Liver (tissue), 3 donors: ENCODE measurements around the gene LRRC71.

Source experiments
- EGR1 ChIP-seq, 2 donors: IDR thresholded peaks; 2 replicates each; pipeline ENCODE4 v1.6.1; 2016 to 2018; ENCODE audit warnings: antibody characterized with exemption in 2 of 2, low read depth in 2 of 2
- TF ChIP-seq, protein P1 (sequence below): IDR thresholded peaks from 2 replicates; pipeline ENCODE4 v1.6.1; 2016; ENCODE audit warnings: antibody characterized with exemption
- TF ChIP-seq, protein P2 (sequence below): fragments of 150-350 bp; IDR thresholded peaks from 2 replicates; pipeline ENCODE4 v1.5.1; 2017; ENCODE audit warnings: improper control_type of control experiment, low read depth, low read length; ENCODE audit not compliant: missing input control
- TF ChIP-seq, protein P3 (sequence below): IDR thresholded peaks from 2 replicates; pipeline ENCODE4 v1.6.1; 2016; ENCODE audit warnings: antibody characterized with exemption
- TF ChIP-seq, protein P4 (sequence below): IDR thresholded peaks from 2 replicates; pipeline ENCODE4 v1.6.1; 2016; ENCODE audit warnings: antibody characterized with exemption, mild to moderate bottlenecking
- donor health status: healthy.
- donor health status: healthy.

DNA sequence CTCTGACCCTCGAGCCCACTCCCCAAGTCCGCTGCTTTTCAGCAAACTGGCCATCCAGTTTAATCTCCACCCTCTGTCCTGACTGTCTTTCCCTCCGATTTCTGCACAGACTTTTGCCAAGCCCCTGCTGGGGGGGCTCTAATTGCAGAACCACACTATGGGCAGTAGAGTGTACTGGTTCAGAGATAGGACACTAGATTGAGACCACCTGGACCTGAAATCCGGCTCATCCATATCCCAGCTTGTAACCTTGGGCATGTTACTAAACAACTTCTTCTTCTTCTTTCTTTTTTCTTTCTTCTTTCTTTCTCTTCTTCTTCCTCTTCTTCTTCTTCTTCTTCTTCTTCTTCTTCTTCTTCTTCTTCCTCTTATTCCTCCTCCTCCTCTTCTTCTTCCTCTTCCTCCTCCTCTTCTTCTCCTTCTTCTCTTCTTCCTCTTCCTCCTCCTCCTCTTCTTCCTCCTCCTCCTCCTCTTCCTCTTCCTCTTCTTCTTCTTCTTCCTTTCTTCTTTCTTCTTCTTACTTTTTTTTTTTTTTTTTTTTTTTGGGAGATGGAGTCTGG is 7.7 kb downstream of the LRRC71 start:
- TF ChIP-seq, protein P1, sequence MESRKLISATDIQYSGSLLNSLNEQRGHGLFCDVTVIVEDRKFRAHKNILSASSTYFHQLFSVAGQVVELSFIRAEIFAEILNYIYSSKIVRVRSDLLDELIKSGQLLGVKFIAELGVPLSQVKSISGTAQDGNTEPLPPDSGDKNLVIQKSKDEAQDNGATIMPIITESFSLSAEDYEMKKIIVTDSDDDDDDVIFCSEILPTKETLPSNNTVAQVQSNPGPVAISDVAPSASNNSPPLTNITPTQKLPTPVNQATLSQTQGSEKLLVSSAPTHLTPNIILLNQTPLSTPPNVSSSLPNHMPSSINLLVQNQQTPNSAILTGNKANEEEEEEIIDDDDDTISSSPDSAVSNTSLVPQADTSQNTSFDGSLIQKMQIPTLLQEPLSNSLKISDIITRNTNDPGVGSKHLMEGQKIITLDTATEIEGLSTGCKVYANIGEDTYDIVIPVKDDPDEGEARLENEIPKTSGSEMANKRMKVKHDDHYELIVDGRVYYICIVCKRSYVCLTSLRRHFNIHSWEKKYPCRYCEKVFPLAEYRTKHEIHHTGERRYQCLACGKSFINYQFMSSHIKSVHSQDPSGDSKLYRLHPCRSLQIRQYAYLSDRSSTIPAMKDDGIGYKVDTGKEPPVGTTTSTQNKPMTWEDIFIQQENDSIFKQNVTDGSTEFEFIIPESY = no peak
- TF ChIP-seq, protein P2, sequence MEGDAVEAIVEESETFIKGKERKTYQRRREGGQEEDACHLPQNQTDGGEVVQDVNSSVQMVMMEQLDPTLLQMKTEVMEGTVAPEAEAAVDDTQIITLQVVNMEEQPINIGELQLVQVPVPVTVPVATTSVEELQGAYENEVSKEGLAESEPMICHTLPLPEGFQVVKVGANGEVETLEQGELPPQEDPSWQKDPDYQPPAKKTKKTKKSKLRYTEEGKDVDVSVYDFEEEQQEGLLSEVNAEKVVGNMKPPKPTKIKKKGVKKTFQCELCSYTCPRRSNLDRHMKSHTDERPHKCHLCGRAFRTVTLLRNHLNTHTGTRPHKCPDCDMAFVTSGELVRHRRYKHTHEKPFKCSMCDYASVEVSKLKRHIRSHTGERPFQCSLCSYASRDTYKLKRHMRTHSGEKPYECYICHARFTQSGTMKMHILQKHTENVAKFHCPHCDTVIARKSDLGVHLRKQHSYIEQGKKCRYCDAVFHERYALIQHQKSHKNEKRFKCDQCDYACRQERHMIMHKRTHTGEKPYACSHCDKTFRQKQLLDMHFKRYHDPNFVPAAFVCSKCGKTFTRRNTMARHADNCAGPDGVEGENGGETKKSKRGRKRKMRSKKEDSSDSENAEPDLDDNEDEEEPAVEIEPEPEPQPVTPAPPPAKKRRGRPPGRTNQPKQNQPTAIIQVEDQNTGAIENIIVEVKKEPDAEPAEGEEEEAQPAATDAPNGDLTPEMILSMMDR = no peak
- TF ChIP-seq EGR1 (IDR thresholded peaks at IDR 0.05; ENCODE audit: low read depth in 2 of 2) = no peak
- TF ChIP-seq, protein P3, sequence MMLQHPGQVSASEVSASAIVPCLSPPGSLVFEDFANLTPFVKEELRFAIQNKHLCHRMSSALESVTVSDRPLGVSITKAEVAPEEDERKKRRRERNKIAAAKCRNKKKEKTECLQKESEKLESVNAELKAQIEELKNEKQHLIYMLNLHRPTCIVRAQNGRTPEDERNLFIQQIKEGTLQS = no peak
- TF ChIP-seq, protein P4, sequence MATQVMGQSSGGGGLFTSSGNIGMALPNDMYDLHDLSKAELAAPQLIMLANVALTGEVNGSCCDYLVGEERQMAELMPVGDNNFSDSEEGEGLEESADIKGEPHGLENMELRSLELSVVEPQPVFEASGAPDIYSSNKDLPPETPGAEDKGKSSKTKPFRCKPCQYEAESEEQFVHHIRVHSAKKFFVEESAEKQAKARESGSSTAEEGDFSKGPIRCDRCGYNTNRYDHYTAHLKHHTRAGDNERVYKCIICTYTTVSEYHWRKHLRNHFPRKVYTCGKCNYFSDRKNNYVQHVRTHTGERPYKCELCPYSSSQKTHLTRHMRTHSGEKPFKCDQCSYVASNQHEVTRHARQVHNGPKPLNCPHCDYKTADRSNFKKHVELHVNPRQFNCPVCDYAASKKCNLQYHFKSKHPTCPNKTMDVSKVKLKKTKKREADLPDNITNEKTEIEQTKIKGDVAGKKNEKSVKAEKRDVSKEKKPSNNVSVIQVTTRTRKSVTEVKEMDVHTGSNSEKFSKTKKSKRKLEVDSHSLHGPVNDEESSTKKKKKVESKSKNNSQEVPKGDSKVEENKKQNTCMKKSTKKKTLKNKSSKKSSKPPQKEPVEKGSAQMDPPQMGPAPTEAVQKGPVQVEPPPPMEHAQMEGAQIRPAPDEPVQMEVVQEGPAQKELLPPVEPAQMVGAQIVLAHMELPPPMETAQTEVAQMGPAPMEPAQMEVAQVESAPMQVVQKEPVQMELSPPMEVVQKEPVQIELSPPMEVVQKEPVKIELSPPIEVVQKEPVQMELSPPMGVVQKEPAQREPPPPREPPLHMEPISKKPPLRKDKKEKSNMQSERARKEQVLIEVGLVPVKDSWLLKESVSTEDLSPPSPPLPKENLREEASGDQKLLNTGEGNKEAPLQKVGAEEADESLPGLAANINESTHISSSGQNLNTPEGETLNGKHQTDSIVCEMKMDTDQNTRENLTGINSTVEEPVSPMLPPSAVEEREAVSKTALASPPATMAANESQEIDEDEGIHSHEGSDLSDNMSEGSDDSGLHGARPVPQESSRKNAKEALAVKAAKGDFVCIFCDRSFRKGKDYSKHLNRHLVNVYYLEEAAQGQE = no peak
